HEK293 (cell line): ENCODE data around the gene SLC35F3.

Experiments
- CTCF ChIA-PET: fragments of 350-600 bp; formaldehyde crosslinking; extraction: SDS; loops from one replicate; lab custom pipeline; 2021; ENCODE audit warnings: antibody characterized with exemption; lab: Yijun Ruan, JAX
- POLR2A ChIA-PET: fragments of 300-600 bp; formaldehyde crosslinking; extraction: SDS; loops from one replicate; lab custom pipeline; 2020; ENCODE audit warnings: antibody characterized with exemption, inconsistent platforms; lab: Yijun Ruan, JAX
- H3K27ac ChIP-seq: fragments of 200-500 bp; sonication (Bioruptor generic); 2 replicates; pipeline ENCODE4 v1.5.1; 2014; ENCODE audit warnings: low read depth, low read length, control low read depth, inconsistent platforms; ENCODE audit errors: extremely low read depth
- H3K36me3 ChIP-seq, 2 experiments: fragments of 200-500 bp in 1 of 2; sonication (Bioruptor generic) in 1 of 2; 1 replicate in 1 of 2; 2 replicates in 1 of 2; pipeline ENCODE4 v1.5.1; 2014 to 2017; ENCODE audit warnings: inconsistent platforms in 2 of 2, low read length in 2 of 2; ENCODE audit not compliant: control insufficient read depth in 2 of 2, insufficient read depth in 1 of 2
- H3K4me1 ChIP-seq: fragments of 200-500 bp; sonication (Bioruptor generic); 2 replicates; pipeline ENCODE4 v1.5.1; 2014; ENCODE audit warnings: mild to moderate bottlenecking, low read length, inconsistent platforms; ENCODE audit not compliant: control insufficient read depth, insufficient read depth
- H3K4me3 ChIP-seq: 2 replicates; pipeline ENCODE4 v1.5.1; 2011; ENCODE audit warnings: low read depth, mild to moderate bottlenecking, control low read depth, low read length, moderate library complexity
- H3K9me3 ChIP-seq: fragments of 200-500 bp; sonication (Bioruptor generic); 2 replicates; pipeline ENCODE4 v1.5.1; 2014; ENCODE audit warnings: low read depth, low read length, inconsistent platforms; ENCODE audit not compliant: control insufficient read depth, insufficient read depth
- HOXC10 ChIP-seq: sonication (generic); formaldehyde crosslinking; IDR thresholded peaks from 2 replicates; pipeline ENCODE4 v1.8.1; 2023; ENCODE audit warnings: mild to moderate bottlenecking, missing genetic modification reagents
- INSM2 ChIP-seq: fragments of 450-650 bp; formaldehyde crosslinking; IDR thresholded peaks from 2 replicates; pipeline ENCODE4 v1.5.1; 2016; ENCODE audit warnings: missing biosample characterization, missing genetic modification characterization
- SCRT1 ChIP-seq: fragments of 450-650 bp; formaldehyde crosslinking; IDR thresholded peaks from 2 replicates; pipeline ENCODE4 v1.5.1; 2016; ENCODE audit warnings: missing biosample characterization, missing genetic modification characterization, borderline replicate concordance
- SP7 ChIP-seq: fragments of 450-650 bp; formaldehyde crosslinking; IDR thresholded peaks from 2 replicates; pipeline ENCODE4 v1.5.1; 2016; ENCODE audit warnings: missing biosample characterization, missing genetic modification characterization
- ZBTB44 ChIP-seq: fragments of 450-650 bp; IDR thresholded peaks from 2 replicates; pipeline ENCODE4 v1.5.1; 2018; ENCODE audit warnings: missing biosample characterization, mild to moderate bottlenecking, missing genetic modification characterization
- ZBTB48 ChIP-seq: fragments of 450-650 bp; formaldehyde crosslinking; IDR thresholded peaks from 2 replicates; pipeline ENCODE4 v1.5.1; 2016; ENCODE audit warnings: missing biosample characterization, missing genetic modification characterization
- ZFP3 ChIP-seq: fragments of 450-650 bp; formaldehyde crosslinking; IDR thresholded peaks from 2 replicates; pipeline ENCODE4 v1.5.1; 2016; ENCODE audit warnings: low read depth, missing biosample characterization, missing genetic modification characterization
- ZNF121 ChIP-seq: fragments of 450-650 bp; formaldehyde crosslinking; IDR thresholded peaks from 2 replicates; pipeline ENCODE4 v1.5.1; 2016; ENCODE audit warnings: missing biosample characterization, missing genetic modification characterization
- ZNF37A ChIP-seq: fragments of 450-650 bp; IDR thresholded peaks from 2 replicates; pipeline ENCODE4 v1.5.1; 2018; ENCODE audit warnings: missing biosample characterization, missing genetic modification characterization
- ZNF549 ChIP-seq: fragments of 450-650 bp; IDR thresholded peaks from 2 replicates; pipeline ENCODE4 v1.5.1; 2018; ENCODE audit warnings: missing biosample characterization, missing genetic modification characterization, mild to moderate bottlenecking, inconsistent platforms, moderate library complexity
- ZNF621 ChIP-seq: fragments of 450-650 bp; formaldehyde crosslinking; IDR thresholded peaks from 2 replicates; pipeline ENCODE4 v1.5.1; 2017; ENCODE audit warnings: missing biosample characterization, missing genetic modification characterization
- ZNF76 ChIP-seq: fragments of 450-650 bp; formaldehyde crosslinking; IDR thresholded peaks from 2 replicates; pipeline ENCODE4; 2016; ENCODE audit warnings: low read depth, missing biosample characterization, missing genetic modification characterization, borderline replicate concordance
- ZNF792 ChIP-seq: fragments of 450-650 bp; formaldehyde crosslinking; IDR thresholded peaks from 2 replicates; pipeline ENCODE4 v1.5.1; 2016; ENCODE audit warnings: missing biosample characterization, missing genetic modification characterization
- ZNF843 ChIP-seq: fragments of 450-650 bp; formaldehyde crosslinking; IDR thresholded peaks from 2 replicates; pipeline ENCODE4 v1.5.1; 2016; ENCODE audit warnings: missing biosample characterization, missing genetic modification characterization
- ZSCAN30 ChIP-seq: fragments of 450-650 bp; IDR thresholded peaks from 2 replicates; pipeline ENCODE4 v1.5.1; 2018; ENCODE audit warnings: missing biosample characterization, mild to moderate bottlenecking, missing genetic modification characterization, moderate library complexity
- TF ChIP-seq, protein P1 (sequence below): fragments of 450-650 bp; formaldehyde crosslinking; IDR thresholded peaks from 2 replicates; pipeline ENCODE4 v1.5.1; 2016; ENCODE audit warnings: missing biosample characterization, missing genetic modification characterization
- TF ChIP-seq, protein P2 (sequence below): fragments of 450-650 bp; formaldehyde crosslinking; IDR thresholded peaks from 2 replicates; pipeline ENCODE4 v1.5.1; 2016; ENCODE audit warnings: missing biosample characterization, missing genetic modification characterization, borderline replicate concordance
- TF ChIP-seq, protein P3 (sequence below): fragments of 450-650 bp; formaldehyde crosslinking; IDR thresholded peaks from 2 replicates; pipeline ENCODE4 v1.5.1; 2016; ENCODE audit warnings: missing biosample characterization, missing genetic modification characterization
- TF ChIP-seq, protein P4 (sequence below): fragments of 450-650 bp; formaldehyde crosslinking; IDR thresholded peaks from 2 replicates; pipeline ENCODE4 v1.5.1; 2016; ENCODE audit warnings: missing biosample characterization, missing genetic modification characterization

SLC35F3 gene

DNA sequence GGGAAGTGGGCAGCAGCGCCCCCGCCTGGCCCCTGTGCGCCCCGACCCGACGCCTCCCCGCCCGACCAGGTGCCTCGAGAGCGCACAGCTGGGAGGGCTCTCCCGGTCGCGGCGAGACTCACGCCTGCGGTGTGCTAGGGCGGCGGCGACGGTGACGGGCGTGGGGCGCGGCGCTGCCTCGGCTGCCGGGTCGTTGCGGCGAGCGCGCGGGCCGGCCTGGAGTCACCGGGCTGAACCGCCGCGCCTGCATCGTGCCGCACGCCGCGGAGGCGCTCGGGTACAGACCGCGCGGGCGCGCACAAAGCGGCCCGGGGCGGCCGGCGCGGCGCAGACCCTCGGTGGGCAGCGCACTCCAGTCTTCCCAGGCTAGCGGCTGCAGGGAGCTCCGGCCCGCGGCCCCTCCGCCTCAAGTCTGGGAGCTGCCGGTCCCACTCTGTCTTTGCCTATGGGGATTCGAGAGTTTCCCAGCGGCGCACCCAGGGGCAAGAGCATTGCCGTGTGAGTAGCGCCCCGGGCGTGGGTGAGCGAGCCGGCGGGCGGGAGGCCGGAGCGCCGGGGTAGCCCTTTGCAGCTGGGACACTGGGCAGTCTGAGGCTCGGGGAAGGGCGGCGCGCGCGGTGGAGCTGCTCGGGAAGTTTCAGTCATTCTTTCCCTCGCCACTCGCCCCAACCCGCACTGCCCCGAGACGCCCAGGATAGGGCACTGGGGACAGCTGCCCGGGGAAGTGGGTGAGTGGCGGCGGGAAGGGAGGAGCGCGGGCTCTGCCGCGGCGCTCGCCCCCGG lies at the start of gene SLC35F3:
SLC35F3 (plus strand) TSS at position 44 of the 783 bp plus-strand sequence.
- Histone ChIP-seq H3K9me3 (no peaks in the 10 kb centered on the region), H3K4me3 (peak within 1 kb of the TSS; percentile 59), H3K27ac (no peak within 1 kb of the TSS; the same call in 1 of the 2 replicates), H3K36me3 (no peaks in the 10 kb centered on the region), H3K4me1 (no peaks in the 10 kb centered on the region)
- ChIA-PET CTCF (interaction anchor here (0.6 to 2.4 kb wide), 26 partner anchors 8 to 1046 kb away, joined by 3 to 30 read pairs (median 3); no protein-coding TSS in a partner anchor), POLR2A (no interaction called here)
- TF ChIP-seq ZNF792 (tag by site-specific recombination) (no peak), ZNF549 (0 out of 2 replicates have a peak, but pooled peaks have one; percentile 30), ZNF37A (0 out of 2 replicates have a peak, but pooled peaks have one; percentile 22), ZBTB44 (tag by site-specific recombination) (peak; percentile 62; the same call in 1 of the 2 replicates), HOXC10 (0 out of 2 replicates have a peak, but pooled peaks have one; percentile 76), ZBTB48 (0 out of 2 replicates have a peak, but pooled peaks have one; percentile 16), ZNF843 (tag by site-specific recombination) (no peak), ZNF76 (tag by site-specific recombination) (0 out of 2 replicates have a peak, but pooled peaks have one; percentile 15), ZNF121 (no peak), ZFP3 (tag by site-specific recombination) (no peak), INSM2 (tag by site-specific recombination) (no peak), SP7 (tag by site-specific recombination) (no peak), SCRT1 (tag by site-specific recombination) (no peak), ZNF621 (tag by site-specific recombination) (no peak), ZSCAN30 (tag by site-specific recombination) (peak; percentile 79; the same call in 1 of the 2 replicates)
- TF ChIP-seq, protein P1, sequence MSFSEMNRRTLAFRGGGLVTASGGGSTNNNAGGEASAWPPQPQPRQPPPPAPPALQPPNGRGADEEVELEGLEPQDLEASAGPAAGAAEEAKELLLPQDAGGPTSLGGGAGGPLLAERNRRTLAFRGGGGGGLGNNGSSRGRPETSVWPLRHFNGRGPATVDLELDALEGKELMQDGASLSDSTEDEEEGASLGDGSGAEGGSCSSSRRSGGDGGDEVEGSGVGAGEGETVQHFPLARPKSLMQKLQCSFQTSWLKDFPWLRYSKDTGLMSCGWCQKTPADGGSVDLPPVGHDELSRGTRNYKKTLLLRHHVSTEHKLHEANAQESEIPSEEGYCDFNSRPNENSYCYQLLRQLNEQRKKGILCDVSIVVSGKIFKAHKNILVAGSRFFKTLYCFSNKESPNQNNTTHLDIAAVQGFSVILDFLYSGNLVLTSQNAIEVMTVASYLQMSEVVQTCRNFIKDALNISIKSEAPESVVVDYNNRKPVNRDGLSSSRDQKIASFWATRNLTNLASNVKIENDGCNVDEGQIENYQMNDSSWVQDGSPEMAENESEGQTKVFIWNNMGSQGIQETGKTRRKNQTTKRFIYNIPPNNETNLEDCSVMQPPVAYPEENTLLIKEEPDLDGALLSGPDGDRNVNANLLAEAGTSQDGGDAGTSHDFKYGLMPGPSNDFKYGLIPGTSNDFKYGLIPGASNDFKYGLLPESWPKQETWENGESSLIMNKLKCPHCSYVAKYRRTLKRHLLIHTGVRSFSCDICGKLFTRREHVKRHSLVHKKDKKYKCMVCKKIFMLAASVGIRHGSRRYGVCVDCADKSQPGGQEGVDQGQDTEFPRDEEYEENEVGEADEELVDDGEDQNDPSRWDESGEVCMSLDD (tag by site-specific recombination): no peak
- TF ChIP-seq, protein P2, sequence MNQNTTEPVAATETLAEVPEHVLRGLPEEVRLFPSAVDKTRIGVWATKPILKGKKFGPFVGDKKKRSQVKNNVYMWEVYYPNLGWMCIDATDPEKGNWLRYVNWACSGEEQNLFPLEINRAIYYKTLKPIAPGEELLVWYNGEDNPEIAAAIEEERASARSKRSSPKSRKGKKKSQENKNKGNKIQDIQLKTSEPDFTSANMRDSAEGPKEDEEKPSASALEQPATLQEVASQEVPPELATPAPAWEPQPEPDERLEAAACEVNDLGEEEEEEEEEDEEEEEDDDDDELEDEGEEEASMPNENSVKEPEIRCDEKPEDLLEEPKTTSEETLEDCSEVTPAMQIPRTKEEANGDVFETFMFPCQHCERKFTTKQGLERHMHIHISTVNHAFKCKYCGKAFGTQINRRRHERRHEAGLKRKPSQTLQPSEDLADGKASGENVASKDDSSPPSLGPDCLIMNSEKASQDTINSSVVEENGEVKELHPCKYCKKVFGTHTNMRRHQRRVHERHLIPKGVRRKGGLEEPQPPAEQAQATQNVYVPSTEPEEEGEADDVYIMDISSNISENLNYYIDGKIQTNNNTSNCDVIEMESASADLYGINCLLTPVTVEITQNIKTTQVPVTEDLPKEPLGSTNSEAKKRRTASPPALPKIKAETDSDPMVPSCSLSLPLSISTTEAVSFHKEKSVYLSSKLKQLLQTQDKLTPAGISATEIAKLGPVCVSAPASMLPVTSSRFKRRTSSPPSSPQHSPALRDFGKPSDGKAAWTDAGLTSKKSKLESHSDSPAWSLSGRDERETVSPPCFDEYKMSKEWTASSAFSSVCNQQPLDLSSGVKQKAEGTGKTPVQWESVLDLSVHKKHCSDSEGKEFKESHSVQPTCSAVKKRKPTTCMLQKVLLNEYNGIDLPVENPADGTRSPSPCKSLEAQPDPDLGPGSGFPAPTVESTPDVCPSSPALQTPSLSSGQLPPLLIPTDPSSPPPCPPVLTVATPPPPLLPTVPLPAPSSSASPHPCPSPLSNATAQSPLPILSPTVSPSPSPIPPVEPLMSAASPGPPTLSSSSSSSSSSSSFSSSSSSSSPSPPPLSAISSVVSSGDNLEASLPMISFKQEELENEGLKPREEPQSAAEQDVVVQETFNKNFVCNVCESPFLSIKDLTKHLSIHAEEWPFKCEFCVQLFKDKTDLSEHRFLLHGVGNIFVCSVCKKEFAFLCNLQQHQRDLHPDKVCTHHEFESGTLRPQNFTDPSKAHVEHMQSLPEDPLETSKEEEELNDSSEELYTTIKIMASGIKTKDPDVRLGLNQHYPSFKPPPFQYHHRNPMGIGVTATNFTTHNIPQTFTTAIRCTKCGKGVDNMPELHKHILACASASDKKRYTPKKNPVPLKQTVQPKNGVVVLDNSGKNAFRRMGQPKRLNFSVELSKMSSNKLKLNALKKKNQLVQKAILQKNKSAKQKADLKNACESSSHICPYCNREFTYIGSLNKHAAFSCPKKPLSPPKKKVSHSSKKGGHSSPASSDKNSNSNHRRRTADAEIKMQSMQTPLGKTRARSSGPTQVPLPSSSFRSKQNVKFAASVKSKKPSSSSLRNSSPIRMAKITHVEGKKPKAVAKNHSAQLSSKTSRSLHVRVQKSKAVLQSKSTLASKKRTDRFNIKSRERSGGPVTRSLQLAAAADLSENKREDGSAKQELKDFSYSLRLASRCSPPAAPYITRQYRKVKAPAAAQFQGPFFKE (tag by site-specific recombination): no peak
- TF ChIP-seq, protein P3, sequence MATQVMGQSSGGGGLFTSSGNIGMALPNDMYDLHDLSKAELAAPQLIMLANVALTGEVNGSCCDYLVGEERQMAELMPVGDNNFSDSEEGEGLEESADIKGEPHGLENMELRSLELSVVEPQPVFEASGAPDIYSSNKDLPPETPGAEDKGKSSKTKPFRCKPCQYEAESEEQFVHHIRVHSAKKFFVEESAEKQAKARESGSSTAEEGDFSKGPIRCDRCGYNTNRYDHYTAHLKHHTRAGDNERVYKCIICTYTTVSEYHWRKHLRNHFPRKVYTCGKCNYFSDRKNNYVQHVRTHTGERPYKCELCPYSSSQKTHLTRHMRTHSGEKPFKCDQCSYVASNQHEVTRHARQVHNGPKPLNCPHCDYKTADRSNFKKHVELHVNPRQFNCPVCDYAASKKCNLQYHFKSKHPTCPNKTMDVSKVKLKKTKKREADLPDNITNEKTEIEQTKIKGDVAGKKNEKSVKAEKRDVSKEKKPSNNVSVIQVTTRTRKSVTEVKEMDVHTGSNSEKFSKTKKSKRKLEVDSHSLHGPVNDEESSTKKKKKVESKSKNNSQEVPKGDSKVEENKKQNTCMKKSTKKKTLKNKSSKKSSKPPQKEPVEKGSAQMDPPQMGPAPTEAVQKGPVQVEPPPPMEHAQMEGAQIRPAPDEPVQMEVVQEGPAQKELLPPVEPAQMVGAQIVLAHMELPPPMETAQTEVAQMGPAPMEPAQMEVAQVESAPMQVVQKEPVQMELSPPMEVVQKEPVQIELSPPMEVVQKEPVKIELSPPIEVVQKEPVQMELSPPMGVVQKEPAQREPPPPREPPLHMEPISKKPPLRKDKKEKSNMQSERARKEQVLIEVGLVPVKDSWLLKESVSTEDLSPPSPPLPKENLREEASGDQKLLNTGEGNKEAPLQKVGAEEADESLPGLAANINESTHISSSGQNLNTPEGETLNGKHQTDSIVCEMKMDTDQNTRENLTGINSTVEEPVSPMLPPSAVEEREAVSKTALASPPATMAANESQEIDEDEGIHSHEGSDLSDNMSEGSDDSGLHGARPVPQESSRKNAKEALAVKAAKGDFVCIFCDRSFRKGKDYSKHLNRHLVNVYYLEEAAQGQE (tag by site-specific recombination): no peak
- TF ChIP-seq, protein P4, sequence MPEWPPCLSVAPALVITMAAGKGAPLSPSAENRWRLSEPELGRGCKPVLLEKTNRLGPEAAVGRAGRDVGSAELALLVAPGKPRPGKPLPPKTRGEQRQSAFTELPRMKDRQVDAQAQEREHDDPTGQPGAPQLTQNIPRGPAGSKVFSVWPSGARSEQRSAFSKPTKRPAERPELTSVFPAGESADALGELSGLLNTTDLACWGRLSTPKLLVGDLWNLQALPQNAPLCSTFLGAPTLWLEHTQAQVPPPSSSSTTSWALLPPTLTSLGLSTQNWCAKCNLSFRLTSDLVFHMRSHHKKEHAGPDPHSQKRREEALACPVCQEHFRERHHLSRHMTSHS: no peak
